SK-N-SH treated with all-trans-retinoic acid at 6 μM for 48 hours (cell line): ENCODE data around the gene AMOTL2.

Experiments
- ATAC-seq: fragments of 200-7000 bp; cut with Tn5 transposase; 3 replicates; pipeline ENCODE4 v1.9.1; 2020; ENCODE audit warnings: mild to moderate bottlenecking, moderate library complexity
- ARNTL ChIP-seq: fragments of 450-650 bp; formaldehyde crosslinking; IDR thresholded peaks from 2 replicates; pipeline ENCODE4 v1.5.0; 2020; ENCODE audit warnings: low read depth, mild to moderate bottlenecking, moderate library complexity, borderline replicate concordance
- BACH2 ChIP-seq: fragments of 250-450 bp; sonication (Bioruptor Pico); IDR thresholded peaks from 2 replicates; pipeline ENCODE4 v1.9.0; 2021; ENCODE audit warnings: mild to moderate bottlenecking, borderline replicate concordance
- CREB5 ChIP-seq: fragments of 250-450 bp; sonication (Bioruptor Pico); IDR thresholded peaks from 2 replicates; pipeline ENCODE4 v1.5.1; 2020; ENCODE audit warnings: low read depth, mild to moderate bottlenecking, moderate library complexity
- CSDC2 ChIP-seq: fragments of 250-450 bp; sonication (Bioruptor Pico); IDR thresholded peaks from 2 replicates; pipeline ENCODE4 v1.5.0; 2020; ENCODE audit warnings: mild to moderate bottlenecking, moderate library complexity
- CSRNP3 ChIP-seq: fragments of 250-450 bp; sonication (Bioruptor Pico); IDR thresholded peaks from 2 replicates; pipeline ENCODE4 v1.5.1; 2021; ENCODE audit warnings: mild to moderate bottlenecking, moderate library complexity
- ESRRG ChIP-seq: fragments of 250-450 bp; sonication (Bioruptor Pico); IDR thresholded peaks from 2 replicates; pipeline ENCODE4 v1.6.1; 2021; ENCODE audit warnings: mild to moderate bottlenecking
- GLIS3 ChIP-seq: fragments of 250-450 bp; sonication (Bioruptor Pico); IDR thresholded peaks from 2 replicates; pipeline ENCODE4 v1.5.0; 2020; ENCODE audit warnings: mild to moderate bottlenecking, moderate library complexity
- ISL1 ChIP-seq: fragments of 250-450 bp; sonication (Bioruptor Pico); IDR thresholded peaks from 2 replicates; pipeline ENCODE4 v2.1.2; 2022; ENCODE audit warnings: mild to moderate bottlenecking, moderate library complexity
- OSR1 ChIP-seq: fragments of 250-450 bp; sonication (Bioruptor Pico); IDR thresholded peaks from 2 replicates; pipeline ENCODE4 v1.8.0; 2022; ENCODE audit warnings: moderate library complexity, mild to moderate bottlenecking, inconsistent platforms
- PATZ1 ChIP-seq: fragments of 250-450 bp; sonication (Bioruptor Pico); IDR thresholded peaks from 2 replicates; pipeline ENCODE4 v1.8.0; 2020; ENCODE audit warnings: mild to moderate bottlenecking, moderate library complexity, borderline replicate concordance
- POU6F1 ChIP-seq: fragments of 250-450 bp; sonication (Bioruptor Pico); IDR thresholded peaks from 2 replicates; pipeline ENCODE4 v1.8.0; 2021; ENCODE audit warnings: low read depth, mild to moderate bottlenecking, moderate library complexity, borderline replicate concordance
- PPARA ChIP-seq: fragments of 250-450 bp; sonication (Bioruptor Pico); IDR thresholded peaks from 2 replicates; pipeline ENCODE4 v1.5.0; 2020; ENCODE audit warnings: mild to moderate bottlenecking, borderline replicate concordance
- RARB ChIP-seq: fragments of 250-450 bp; sonication (Bioruptor Pico); IDR thresholded peaks from 2 replicates; pipeline ENCODE4 v1.8.0; 2021; ENCODE audit warnings: mild to moderate bottlenecking, moderate library complexity
- SNAI2 ChIP-seq: fragments of 250-450 bp; sonication (Bioruptor Pico); IDR thresholded peaks from 2 replicates; pipeline ENCODE4 v1.5.0; 2020; ENCODE audit warnings: mild to moderate bottlenecking, moderate library complexity
- TCF4 ChIP-seq: fragments of 250-450 bp; sonication (Bioruptor Pico); IDR thresholded peaks from 2 replicates; pipeline ENCODE4 v1.8.0; 2021; ENCODE audit warnings: mild to moderate bottlenecking, moderate library complexity, borderline replicate concordance
- TOX ChIP-seq: fragments of 250-450 bp; sonication (Bioruptor Pico); IDR thresholded peaks from 2 replicates; pipeline ENCODE4 v1.8.0; 2021; ENCODE audit warnings: mild to moderate bottlenecking, moderate library complexity, borderline replicate concordance
- TSHZ2 ChIP-seq: fragments of 250-450 bp; sonication (Bioruptor Pico); IDR thresholded peaks from 2 replicates; pipeline ENCODE4 v1.5.0; 2020; ENCODE audit warnings: mild to moderate bottlenecking, moderate library complexity
- ZC3H10 ChIP-seq: fragments of 250-450 bp; sonication (Bioruptor Pico); IDR thresholded peaks from 2 replicates; pipeline ENCODE4 v1.5.1; 2021; ENCODE audit warnings: mild to moderate bottlenecking, moderate library complexity
- ZFP3 ChIP-seq: fragments of 250-450 bp; sonication (Bioruptor Pico); IDR thresholded peaks from 2 replicates; pipeline ENCODE4 v1.5.0; 2020; ENCODE audit warnings: mild to moderate bottlenecking, moderate library complexity
- ZFP30 ChIP-seq: fragments of 450-650 bp; formaldehyde crosslinking; IDR thresholded peaks from 2 replicates; pipeline ENCODE4 v1.5.0; 2022; ENCODE audit warnings: mild to moderate bottlenecking, moderate library complexity
- ZNF565 ChIP-seq: fragments of 450-650 bp; formaldehyde crosslinking; conservative IDR thresholded peaks from 2 replicates; pipeline ENCODE4 v1.5.0; 2020; ENCODE audit warnings: low read depth, mild to moderate bottlenecking, moderate library complexity
- ZNF70 ChIP-seq: fragments of 450-650 bp; formaldehyde crosslinking; IDR thresholded peaks from 2 replicates; pipeline ENCODE4 v1.5.0; 2020; ENCODE audit warnings: mild to moderate bottlenecking, moderate library complexity
- ZNF8 ChIP-seq: fragments of 450-650 bp; formaldehyde crosslinking; IDR thresholded peaks from 2 replicates; pipeline ENCODE4 v1.5.0; 2020; ENCODE audit warnings: mild to moderate bottlenecking, moderate library complexity

Gene AMOTL2

GRCh38 chr3:134377896-134378295 is 3.6 kb upstream of the AMOTL2 start:
- no peak for TF ChIP-seq TSHZ2 (CRISPR knock-in tag)
- TF ChIP-seq BACH2 (CRISPR knock-in tag) = no peak
- TF ChIP-seq ISL1 (CRISPR knock-in tag) = no peak
- no peak for TF ChIP-seq SNAI2 (CRISPR knock-in tag)
- no peak for TF ChIP-seq ARNTL (CRISPR knock-in tag)
- no peak for TF ChIP-seq PATZ1 (CRISPR knock-in tag)
- no peak for TF ChIP-seq PPARA (CRISPR knock-in tag)
- no peak for TF ChIP-seq ZNF565 (CRISPR knock-in tag)
- no peak for TF ChIP-seq ZC3H10 (CRISPR knock-in tag)
- no peak for TF ChIP-seq POU6F1 (CRISPR knock-in tag)
- TF ChIP-seq TCF4 (CRISPR knock-in tag) = no peak
- no peak for TF ChIP-seq RARB (CRISPR knock-in tag)
- no peak for TF ChIP-seq ZFP3 (CRISPR knock-in tag)
- TF ChIP-seq ZNF8 (CRISPR knock-in tag) = no peak
- TF ChIP-seq GLIS3 = no peak
- TF ChIP-seq ZNF70 (CRISPR knock-in tag) = no peak
- no peak for TF ChIP-seq ZFP30
- TF ChIP-seq, all 23 proteins: peak for 0

GRCh38 chr3:134376786-134377426 is 2.7 kb upstream of the AMOTL2 start:
- no peak for ATAC-seq
- TF ChIP-seq ZC3H10 (CRISPR knock-in tag) (no peak), ZFP3 (CRISPR knock-in tag) (no peak), CREB5 (CRISPR knock-in tag) (no peak), POU6F1 (CRISPR knock-in tag) (no peak), GLIS3 (no peak), SNAI2 (CRISPR knock-in tag) (no peak), OSR1 (CRISPR knock-in tag) (no peak), TOX (CRISPR knock-in tag) (no peak), CSRNP3 (CRISPR knock-in tag) (no peak), ZFP30 (no peak), RARB (CRISPR knock-in tag) (no peak), TSHZ2 (CRISPR knock-in tag) (no peak), BACH2 (CRISPR knock-in tag) (no peak), PATZ1 (CRISPR knock-in tag) (no peak), ESRRG (CRISPR knock-in tag) (no peak), ZNF8 (CRISPR knock-in tag) (no peak), ZNF565 (CRISPR knock-in tag) (no peak), CSDC2 (CRISPR knock-in tag) (no peak)

More at GRCh38 chr3:134377896-134378295, 3.6 kb upstream of the AMOTL2 start:
- no peak for ATAC-seq
